ENCODE results near the gene AGRN. TPM values are rescaled to one million over a fixed set of nuclear protein-coding genes. Genes with fewer than 3 reads are reported as not detected.
A peak's percentile ranks its signal among the peaks of the same experiment; 100 is the strongest.
"Not testable (repeated sequence)": the region's sequence is repeated elsewhere in the genome, so short reads cannot be mapped to it uniquely, and the experiment has no call there.

Gene AGRN
- total RNA-seq, 1 experiment from 2014 or later = 175 TPM

DNA sequence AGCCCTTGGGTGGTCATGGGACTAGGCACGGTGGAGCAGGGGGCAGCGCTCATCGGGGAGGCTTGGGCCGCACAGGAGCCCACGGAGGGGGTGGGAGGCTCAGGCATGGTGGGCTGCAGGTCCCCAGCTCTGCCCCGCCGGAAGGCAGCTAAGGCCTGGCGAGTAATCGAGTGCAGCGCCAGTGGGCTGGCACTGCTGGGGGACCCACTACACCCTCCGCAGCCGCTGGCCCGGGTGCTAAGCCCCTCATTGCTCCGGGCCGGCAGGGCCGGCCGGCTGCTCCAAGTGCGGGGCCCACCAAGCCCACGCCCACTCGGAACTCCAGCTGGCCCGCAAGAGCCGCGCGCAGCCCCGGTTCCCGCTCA is 1.6 kb upstream of the AGRN start:
- no CpG with 5 or more reads among the region's 26 CpGs for WGBS (ENCODE audit: extremely low coverage, insufficient read length, low lambda C conversion rate)
- peaks cover 14% of the 10 kb centered on the region for H3K23me2 ChIP-seq (ENCODE audit: insufficient read length, low read depth, low read length, poor library complexity, severe bottlenecking)
- not testable (repeated sequence) for H3K27ac Mint-ChIP-seq; H3K27ac ChIP-seq (ENCODE audit: insufficient read length, low read depth, low read length); H2BK5ac ChIP-seq (ENCODE audit: insufficient read length, low read length); H2AFZ ChIP-seq (ENCODE audit: low read length); H3K9me3 Mint-ChIP-seq; H3K9ac ChIP-seq (ENCODE audit: extremely low read depth, insufficient read length, low read length); H2BK120ac ChIP-seq (ENCODE audit: low read depth, low read length, poor library complexity, severe bottlenecking); H4K5ac ChIP-seq (ENCODE audit: insufficient read length, low read depth, low read length); H3K4me1 ChIP-seq (ENCODE audit: insufficient read depth, low read length); H3K9me3 ChIP-seq (ENCODE audit: control insufficient read depth, low read depth, low read length); H4K8ac ChIP-seq (replicated peaks; ENCODE audit: insufficient read length, low read depth, low read length); H3K4ac ChIP-seq (ENCODE audit: low read depth, low read length); H3K56ac ChIP-seq (ENCODE audit: insufficient read length, low read depth, low read length); H3K4me2 ChIP-seq (ENCODE audit: insufficient read depth, insufficient read length, low read length); H2BK15ac ChIP-seq (ENCODE audit: low read depth, low read length); H3K4me3 Mint-ChIP-seq; H2BK12ac ChIP-seq (ENCODE audit: insufficient read length, low read depth, low read length); H3K18ac ChIP-seq (ENCODE audit: insufficient read length, low read depth, low read length); H3K14ac ChIP-seq (ENCODE audit: insufficient read depth, low read length); H3K23ac ChIP-seq (ENCODE audit: insufficient read length, low read depth, low read length); H3K27me3 Mint-ChIP-seq (ENCODE audit: low read depth); H3K79me2 ChIP-seq (ENCODE audit: insufficient read depth, low read length); H4K20me1 ChIP-seq (ENCODE audit: control insufficient read depth, insufficient read depth, insufficient read length); H2AK5ac ChIP-seq (ENCODE audit: insufficient read length, low read length); H4K91ac ChIP-seq (ENCODE audit: insufficient read length, low read depth, low read length); H3K27me3 ChIP-seq (ENCODE audit: insufficient read depth, low read length); H3K79me1 ChIP-seq (ENCODE audit: insufficient read depth, low read depth, low read length, poor library complexity, severe bottlenecking); H3T11ph ChIP-seq (ENCODE audit: low read length); H2BK20ac ChIP-seq (ENCODE audit: low read depth, low read length, poor library complexity, severe bottlenecking)
- H3K36me3 Mint-ChIP-seq (ENCODE audit: insufficient read depth in 1 of 3, low read depth in 3 of 3) = peaks cover 3 to 15% (median 8%) of the 10 kb centered on the region in 3 experiments
- DNase-seq = peak; percentile 26
- H3K4me1 Mint-ChIP-seq = peaks cover 26 to 44% of the 10 kb centered on the region in 2 experiments

Data from H9 (cell line).